Vagina (tissue), 2 donors: Measurements from ENCODE around the gene ABCD3.
A peak's percentile ranks its signal among the peaks of the same experiment; 100 is the strongest.

Experiments
- CTCF ChIP-seq, 3 experiments: fragments of 450-650 bp in 2 of 3; fragments of 200-600 bp in 1 of 3; sonication (generic) in 1 of 3; IDR thresholded peaks; one replicate each; pipeline ENCODE4 v1.5.1; 2017 to 2019; ENCODE audit warnings: antibody characterized with exemption in 3 of 3, mild to moderate bottlenecking in 2 of 3, moderate library complexity in 2 of 3
- POLR2A ChIP-seq, 2 donors: fragments of 450-650 bp; IDR thresholded peaks; one replicate each; pipeline ENCODE4 v1.6.1; 2017; ENCODE audit warnings: antibody characterized with exemption in 2 of 2, mild to moderate bottlenecking in 2 of 2, moderate library complexity in 2 of 2
- POLR2AphosphoS5 ChIP-seq, 2 donors: sonication (generic); formaldehyde crosslinking; IDR thresholded peaks; one replicate each; pipeline ENCODE4 v1.9.0; 2017; ENCODE audit warnings: antibody characterized with exemption in 2 of 2, mild to moderate bottlenecking in 2 of 2, low read depth in 1 of 2; ENCODE audit not compliant: insufficient read depth in 1 of 2

GRCh38 chr1:94541246-94542087, 123.3 kb downstream of the ABCD3 start, which contains the start of gene F3:
- TF ChIP-seq CTCF (IDR thresholded peaks at IDR 0.05) (no peak), POLR2AphosphoS5 (IDR thresholded peaks at IDR 0.05; ENCODE audit: insufficient read depth in 1 of 2, low read depth in 1 of 2) (peak; percentile 77 to 99), POLR2A (IDR thresholded peaks at IDR 0.05) (peak in 1 of 2 donors; percentile 91)
